ENCODE results near the gene HBP1.

Gene HBP1

DNA sequence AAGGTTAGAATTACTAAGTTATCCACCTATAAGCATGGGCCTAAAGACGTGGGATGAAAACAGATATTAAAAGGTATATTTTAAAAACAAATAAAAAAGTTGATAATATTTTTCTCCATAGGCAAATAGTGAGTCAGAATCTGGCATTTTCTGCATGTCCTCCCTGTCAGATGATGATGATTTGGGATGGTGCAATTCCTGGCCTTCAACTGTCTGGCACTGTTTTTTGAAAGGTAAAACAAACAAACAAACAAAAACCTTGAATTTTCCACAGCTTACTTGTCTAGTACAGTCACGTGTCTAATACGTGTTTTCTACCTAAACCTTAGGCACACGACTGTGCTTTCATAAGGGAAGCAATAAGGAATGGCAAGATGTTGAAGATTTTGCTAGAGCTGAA is 17.4 kb downstream of the HBP1 start:
- no peak overlapping the region for H3K4me3 ChIP-seq (ENCODE audit: low read depth, low read length)
- POLR2A ChIA-PET: no interaction called here
- no peak for TF ChIP-seq CTCF (IDR thresholded peaks at IDR 0.05; ENCODE audit: insufficient read depth, low read length, missing control alignments)
- CTCF ChIA-PET: interaction anchor here (0.8 to 1.1 kb wide), 2 partner anchors 24 to 557 kb away, joined by 3 read pairs; no protein-coding TSS in a partner anchor
- no peak for DNase-seq (ENCODE audit: low read depth, low spot score)

- POLR2A ChIA-PET: no interaction called here
- no peak overlapping the region for H3K4me3 ChIP-seq (ENCODE audit: low read depth, low read length)
- no peak for DNase-seq (ENCODE audit: low read depth, low spot score)
- TF ChIP-seq CTCF (IDR thresholded peaks at IDR 0.05; ENCODE audit: insufficient read depth, low read length, missing control alignments): no peak
- CTCF ChIA-PET: interaction anchor here (1.7 kb wide), 1 partner anchor 537 kb away, joined by 3 read pairs; no protein-coding TSS in a partner anchor
Observed at GRCh38 chr7:107187774-107188173, 19.0 kb downstream of the HBP1 start.

DNA sequence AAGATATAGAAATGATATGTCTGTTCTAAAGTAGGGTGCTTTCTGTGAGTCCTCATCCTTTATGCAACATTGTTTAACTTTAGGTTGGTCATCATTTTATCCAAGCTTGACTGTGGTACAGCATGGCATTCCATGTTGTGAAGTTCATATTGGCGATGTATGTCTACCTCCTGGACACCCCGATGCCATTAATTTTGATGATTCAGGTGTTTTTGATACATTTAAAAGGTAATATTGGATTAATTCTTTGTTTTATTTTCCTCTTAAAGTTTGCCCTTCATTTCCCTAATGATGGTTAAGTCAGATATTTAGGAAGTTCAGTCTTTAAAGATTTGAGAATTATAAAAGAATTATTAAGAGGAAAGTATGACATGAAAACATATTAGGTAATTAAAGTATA is 21.3 kb downstream of the HBP1 start:
- ChIA-PET CTCF (interaction anchor here (0.7 to 1.5 kb wide), 5 partner anchors 9 to 553 kb away, joined by 3 to 6 read pairs (median 3); no protein-coding TSS in a partner anchor), POLR2A (no interaction called here)
- H3K4me3 ChIP-seq (ENCODE audit: low read depth, low read length): no peak overlapping the region
- DNase-seq (ENCODE audit: low read depth, low spot score): no peak
- no peak for TF ChIP-seq CTCF (IDR thresholded peaks at IDR 0.05; ENCODE audit: insufficient read depth, low read length, missing control alignments)

DNA sequence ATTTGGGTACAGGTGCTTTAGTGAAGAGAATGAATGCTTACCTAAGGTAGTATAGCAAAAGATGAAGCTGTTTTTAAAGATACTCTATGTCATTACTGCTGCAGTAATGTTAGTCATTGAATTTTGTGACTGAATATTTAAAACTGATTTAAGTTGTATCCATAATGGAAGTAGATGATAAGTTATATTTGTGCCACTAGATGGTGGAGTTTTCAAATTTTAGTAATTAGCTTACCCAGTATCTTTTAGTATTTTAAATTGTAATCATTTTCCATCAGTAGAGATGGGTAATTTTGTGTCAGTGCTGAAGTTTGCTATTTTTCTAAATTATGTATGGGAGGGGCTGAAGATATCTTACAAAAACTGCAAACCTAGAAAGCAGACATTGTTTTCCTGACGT is 25.2 kb downstream of the HBP1 start:
- ChIA-PET POLR2A (interaction anchor here (0.6 kb wide), 1 partner anchor 136 kb away, joined by 4 read pairs; no protein-coding TSS in a partner anchor), CTCF (interaction anchor here (0.9 to 2.3 kb wide), 14 partner anchors 8 to 681 kb away, joined by 3 to 8 read pairs (median 4); no protein-coding TSS in a partner anchor)
- TF ChIP-seq CTCF (IDR thresholded peaks at IDR 0.05; ENCODE audit: insufficient read depth, low read length, missing control alignments): no peak
- H3K4me3 ChIP-seq (ENCODE audit: low read depth, low read length): no peak overlapping the region
- no peak for DNase-seq (ENCODE audit: low read depth, low spot score)

DNA sequence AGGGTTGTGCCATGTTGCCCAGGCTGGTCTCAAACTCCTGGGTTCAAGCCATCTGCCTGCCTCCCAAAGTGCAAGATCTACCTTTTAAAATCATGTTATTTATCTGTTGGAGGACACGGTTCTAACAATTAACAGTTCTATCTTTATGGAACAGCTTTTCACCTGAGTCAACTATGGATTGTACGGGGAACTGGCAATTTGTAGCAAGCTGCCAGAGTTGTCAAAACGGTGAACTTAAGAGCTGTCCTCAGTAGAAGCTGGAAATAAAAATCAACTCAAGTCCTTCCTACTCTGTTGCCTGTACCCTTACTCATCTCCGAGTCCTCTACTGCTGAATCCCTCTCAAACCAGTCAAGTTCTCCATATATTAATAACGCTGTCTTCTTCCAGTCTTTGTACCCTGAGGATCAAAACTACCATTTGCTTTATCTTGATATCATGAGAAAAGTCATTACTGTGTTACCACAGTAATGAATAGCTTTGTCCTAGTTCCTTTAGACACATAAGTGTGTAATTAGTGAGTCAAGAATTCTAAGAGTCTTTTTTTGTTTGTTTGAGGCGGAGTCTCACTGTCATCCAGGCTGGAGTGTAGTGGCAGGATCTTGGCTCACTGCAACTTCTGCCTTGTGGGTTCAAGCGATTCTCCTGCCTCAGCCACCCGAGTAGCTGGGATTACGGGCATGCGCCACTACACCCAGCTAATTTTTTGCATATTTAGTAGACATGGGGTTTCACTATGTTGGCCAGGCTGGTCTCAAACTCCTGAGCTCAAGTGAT is 28.2 kb downstream of the HBP1 start:
- no peak for DNase-seq (ENCODE audit: low read depth, low spot score)
- POLR2A ChIA-PET: no interaction called here
- TF ChIP-seq CTCF (IDR thresholded peaks at IDR 0.05; ENCODE audit: insufficient read depth, low read length, missing control alignments): no peak
- CTCF ChIA-PET: interaction anchor here (0.5 to 0.6 kb wide), 2 partner anchors 304 to 308 kb away, joined by 3 read pairs; no protein-coding TSS in a partner anchor
- no peak overlapping the region for H3K4me3 ChIP-seq (ENCODE audit: low read depth, low read length)

DNA sequence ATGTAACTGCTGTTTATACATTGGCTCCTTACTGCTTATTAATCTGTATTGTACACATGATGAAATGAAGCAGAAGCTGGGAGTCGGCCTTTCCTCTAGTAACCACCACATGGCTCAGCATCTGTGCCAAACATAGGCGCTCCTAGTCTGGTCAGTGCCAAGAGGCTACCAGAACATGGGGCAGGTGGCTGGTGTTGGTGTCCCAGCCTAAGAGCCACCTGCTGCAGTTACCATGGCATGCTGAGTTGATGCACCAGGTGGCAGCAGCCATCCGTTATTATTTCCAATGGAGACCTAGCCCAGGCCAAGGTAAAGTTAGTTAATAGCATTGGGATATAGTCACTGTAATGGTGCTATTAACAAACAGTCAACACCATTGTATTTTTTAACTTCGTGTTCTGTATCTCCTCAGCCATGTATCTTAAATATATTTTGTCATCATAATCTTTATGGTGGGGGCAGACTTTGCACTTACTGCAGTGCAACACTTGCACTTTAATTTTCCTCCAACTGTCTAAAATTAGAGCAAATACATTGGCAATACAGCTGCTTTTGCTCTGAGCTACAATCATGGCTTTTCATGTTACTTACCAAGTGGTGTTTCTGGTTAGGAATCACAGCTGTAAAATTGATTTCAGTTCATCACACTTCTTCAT is 33.1 kb downstream of the HBP1 start:
- peak; percentile 52 for TF ChIP-seq CTCF (IDR thresholded peaks at IDR 0.05; ENCODE audit: insufficient read depth, low read length, missing control alignments)
- H3K4me3 ChIP-seq (ENCODE audit: low read depth, low read length): no peak overlapping the region
- DNase-seq (ENCODE audit: low read depth, low spot score): no peak
- CTCF ChIA-PET: interaction anchor here (0.7 to 1.7 kb wide), 4 partner anchors 8 to 541 kb away, joined by 3 to 5 read pairs (median 4); no protein-coding TSS in a partner anchor
- POLR2A ChIA-PET: no interaction called here
